Sigmoid colon (tissue), 7 donors: ENCODE data around the gene MYO15B. TPM values are rescaled to one million over a fixed set of nuclear protein-coding genes. Genes with fewer than 3 reads are reported as not detected.

ENCODE experiments used
- DNase-seq: peaks from one replicate; pipeline ENCODE4 v3.0.0-alpha.2; 2019
- H3K27ac ChIP-seq, 4 donors: fragments of 200-600 bp; sonication (generic); one replicate each; pipeline ENCODE4 v1.5.1; 2016 to 2019; ENCODE audit warnings: mild to moderate bottlenecking in 1 of 4
- H3K27me3 ChIP-seq, 3 donors: fragments of 200-600 bp; sonication (generic); one replicate each; pipeline ENCODE4 v1.5.1; 2019; ENCODE audit warnings: mild to moderate bottlenecking in 1 of 3
- H3K36me3 ChIP-seq, 4 donors: fragments of 200-600 bp; sonication (generic); one replicate each; pipeline ENCODE4 v1.5.1; 2016 to 2019
- H3K4me1 ChIP-seq, 4 donors: fragments of 200-600 bp; sonication (generic); one replicate each; pipeline ENCODE4 v1.5.1; 2017 to 2019
- H3K4me3 ChIP-seq, 4 donors: fragments of 200-600 bp; sonication (generic); one replicate each; pipeline ENCODE4 v1.5.1; 2017 to 2019; ENCODE audit warnings: mild to moderate bottlenecking in 2 of 4, moderate library complexity in 1 of 4
- H3K9me3 ChIP-seq, 4 donors: fragments of 200-600 bp in 3 of 4; sonication (generic) in 3 of 4; one replicate each; pipeline versions ENCODE4 v1.5.1 to v1.6.1; 2013 to 2019
- CTCF ChIP-seq, 4 experiments: fragments of 450-650 bp in 3 of 4; fragments of 200-600 bp in 1 of 4; IDR thresholded peaks; one replicate each; pipeline ENCODE4 v1.5.1; 2016 to 2019; ENCODE audit warnings: antibody characterized with exemption in 4 of 4, mild to moderate bottlenecking in 3 of 4, moderate library complexity in 2 of 4
- EP300 ChIP-seq, 4 donors: sonication (generic); formaldehyde crosslinking; IDR thresholded peaks; one replicate each; pipeline ENCODE4 v1.6.1; 2017; ENCODE audit warnings: antibody characterized with exemption in 4 of 4
- POLR2A ChIP-seq, 2 donors: fragments of 450-650 bp; IDR thresholded peaks; one replicate each; pipeline ENCODE4 v1.6.1; 2016; ENCODE audit warnings: antibody characterized with exemption in 2 of 2, mild to moderate bottlenecking in 2 of 2, moderate library complexity in 2 of 2
- POLR2AphosphoS5 ChIP-seq, 4 donors: sonication (generic); formaldehyde crosslinking; IDR thresholded peaks; one replicate each; pipeline ENCODE4 v1.6.1; 2017; ENCODE audit warnings: antibody characterized with exemption in 4 of 4
- WGBS, 2 donors: extraction: QIAGEN DNeasy Blood & Tissue Kit; methylation state at CpG; one replicate each; pipeline ENCODE4 v1.1.7; 2013; 5-methylcytosine and 5-hydroxymethylcytosine counted together
- intact Hi-C: fragments of 100-400 bp; cut with DNase I; formaldehyde crosslinking; loops from one replicate; pipeline ENCODE4 v1.15.1; 2023
- polyA plus RNA-seq, 3 donors: library from polyadenylated mRNA; stranded (reverse); fragments of 200-250 nt; gene quantifications; one replicate each; pipeline ENCODE4 v1.2.3, GENCODE V29; 2013
- total RNA-seq, 4 donors: library from RNA; depleted of rRNA; stranded (reverse); fragments of >200 nt; gene quantifications; one replicate each; pipeline ENCODE4 v1.1.0, GENCODE V29; 2016
- donor health status: healthy with polysubstance abuse.
- donor health status: Bipolar disorder and iron deficiency.
- donor health status: healthy.

MYO15B gene
- total RNA-seq: 100 to 1,000 TPM in 1 of 4 donors, 10 to 100 TPM in 3; 33.1 to 117 (median 52.0) TPM
- polyA plus RNA-seq: 100 to 1,000 TPM; 212 to 460 (median 250) TPM

- intact Hi-C loops: loop anchor here (2.0 to 10.0 kb wide), 3 partner anchors 63 to 303 kb away; partner anchors contain the start of genes GRB2, LLGL2 and SLC25A19
- H3K4me3 ChIP-seq: peak within 1 kb of the TSS; percentile 52 to 69 (median 67)
- TF ChIP-seq EP300 (IDR thresholded peaks at IDR 0.05): no peak
- TF ChIP-seq POLR2AphosphoS5 (IDR thresholded peaks at IDR 0.05): peak in 1 of 4 donors; percentile 46
- TF ChIP-seq CTCF (IDR thresholded peaks at IDR 0.05): peak in 3 of 4 experiments; percentile 25 to 35 (median 27)
- WGBS, 2 donors: 8 to 44% methylated on average over 82 of the region's 82 CpGs
- peaks cover 0 to 5% (median 0%) of the 10 kb centered on the region in 3 donors for H3K27me3 ChIP-seq
- H3K9me3 ChIP-seq: no peaks in the 10 kb centered on the region
- peak within 1 kb of the TSS; percentile 80 to 94 (median 88) for H3K27ac ChIP-seq
- peak; percentile 72 for DNase-seq
- no peaks in the 10 kb centered on the region for H3K36me3 ChIP-seq
- H3K4me1 ChIP-seq: peaks cover 3 to 22% (median 12%) of the 10 kb centered on the region in 4 donors
These were observed at the start of gene MYO15B for GRCh38 chr17:75587675-75588595. Gene MYO15B, plus strand, starts transcription at chr17:75587800. Its CDS starts 258 bp downstream, at chr17:75588058.

GRCh38 chr17:75539967-75540729 lies 47.5 kb upstream of the MYO15B start:
- intact Hi-C loops: no loop called here

GRCh38 chr17:75540923-75541503 lies 46.6 kb upstream of the MYO15B start:
- Histone ChIP-seq H3K36me3 (no peaks in the 10 kb centered on the region), H3K27me3 (no peaks in the 10 kb centered on the region), H3K4me1 (no peaks in the 10 kb centered on the region), H3K27ac (no peak overlapping the region), H3K4me3 (no peak overlapping the region), H3K9me3 (no peaks in the 10 kb centered on the region)
- intact Hi-C loops: no loop called here
- DNase-seq: no peak
- WGBS, 2 donors: 29 to 69% methylated on average over 4 of the region's 4 CpGs
- TF ChIP-seq EP300 (IDR thresholded peaks at IDR 0.05) (no peak), POLR2AphosphoS5 (IDR thresholded peaks at IDR 0.05) (no peak), POLR2A (IDR thresholded peaks at IDR 0.05) (no peak), CTCF (IDR thresholded peaks at IDR 0.05) (no peak)

More at GRCh38 chr17:75539967-75540729, 47.5 kb upstream of the MYO15B start:
- no peak overlapping the region for H3K4me3 ChIP-seq
- no peak overlapping the region for H3K27ac ChIP-seq
- H3K36me3 ChIP-seq: no peaks in the 10 kb centered on the region
- no peak for DNase-seq
- H3K27me3 ChIP-seq: no peaks in the 10 kb centered on the region
- no peaks in the 10 kb centered on the region for H3K4me1 ChIP-seq
- WGBS, 2 donors: 56 to 83% methylated on average over 13 of the region's 13 CpGs
- TF ChIP-seq CTCF (IDR thresholded peaks at IDR 0.05) (no peak), EP300 (IDR thresholded peaks at IDR 0.05) (no peak), POLR2AphosphoS5 (IDR thresholded peaks at IDR 0.05) (no peak), POLR2A (IDR thresholded peaks at IDR 0.05) (no peak)
- no peaks in the 10 kb centered on the region for H3K9me3 ChIP-seq

DNA sequence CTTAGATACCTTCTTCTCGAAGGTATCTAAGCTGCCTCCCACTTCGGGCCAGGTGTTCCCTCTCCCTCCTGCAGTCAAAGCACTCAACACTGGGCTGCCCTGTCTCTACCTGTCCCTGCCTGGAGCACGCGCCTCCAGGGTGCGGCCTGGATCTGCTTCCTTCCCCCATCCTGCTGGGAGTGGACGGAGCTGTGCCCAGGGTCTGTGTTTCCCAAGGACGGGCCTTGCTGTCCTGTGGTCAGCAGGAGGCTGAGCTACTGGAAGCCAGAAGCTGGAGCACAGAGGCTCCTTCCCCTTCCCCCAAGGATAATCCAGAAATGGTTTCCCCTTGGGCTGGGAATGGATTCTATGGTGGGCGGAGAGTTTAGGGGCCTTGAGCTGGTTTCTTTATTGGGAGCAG lies 45.4 kb upstream of the MYO15B start:
- H3K4me1 ChIP-seq: no peaks in the 10 kb centered on the region
- 14 to 73% methylated on average over 8 of the region's 8 CpGs for WGBS, 2 donors
- intact Hi-C loops: no loop called here

More for the DNA sequence above, 45.4 kb upstream of the MYO15B start:
- TF ChIP-seq CTCF (IDR thresholded peaks at IDR 0.05) (no peak), POLR2A (IDR thresholded peaks at IDR 0.05) (no peak), EP300 (IDR thresholded peaks at IDR 0.05) (no peak), POLR2AphosphoS5 (IDR thresholded peaks at IDR 0.05) (no peak)
- H3K27me3 ChIP-seq: no peaks in the 10 kb centered on the region
- no peaks in the 10 kb centered on the region for H3K36me3 ChIP-seq
- H3K9me3 ChIP-seq: no peaks in the 10 kb centered on the region
- H3K4me3 ChIP-seq: no peak overlapping the region
- no peak for DNase-seq
- H3K27ac ChIP-seq: no peak overlapping the region
